Uterus (tissue), 2 donors: ENCODE results near the gene PRKG2.

Experiments used
- CTCF ChIP-seq, 4 experiments: fragments of 200-600 bp in 2 of 4; fragments of 450-650 bp in 2 of 4; sonication (generic) in 2 of 4; IDR thresholded peaks; one replicate each; pipeline ENCODE4 v1.5.1; 2016 to 2019; ENCODE audit warnings: antibody characterized with exemption in 4 of 4, mild to moderate bottlenecking in 2 of 4, moderate library complexity in 1 of 4
- POLR2A ChIP-seq, 2 donors: fragments of 450-650 bp; IDR thresholded peaks; one replicate each; pipeline ENCODE4 v1.6.1; 2016; ENCODE audit warnings: antibody characterized with exemption in 2 of 2, mild to moderate bottlenecking in 1 of 2, moderate library complexity in 1 of 2

- no peak for TF ChIP-seq POLR2A (IDR thresholded peaks at IDR 0.05)
- no peak for TF ChIP-seq CTCF (IDR thresholded peaks at IDR 0.05)
These were observed 105.7 kb downstream of the PRKG2 start for GRCh38 chr4:81109356-81109755.
